Astrocyte (in vitro differentiated cells and primary cell): ENCODE results near the gene SYNE1. TPM values are rescaled to one million over a fixed set of nuclear protein-coding genes. Genes with fewer than 3 reads are reported as not detected.

ENCODE experiments used
- DNase-seq: peaks from one replicate; pipeline ENCODE4 v3.0.0-alpha.2; 2010; ENCODE audit warnings: low read depth
- FAIRE-seq: peaks from 2 replicates; lab custom pipeline; 2011; peaks lifted over from hg19 to GRCh38; lab: Jason Lieb, UNC
- H2AFZ ChIP-seq: 2 replicates; pipeline ENCODE4 v1.6.0; 2012; ENCODE audit warnings: low read depth, low read length, inconsistent platforms
- H3K27ac ChIP-seq: 2 replicates; pipeline ENCODE4 v1.5.1; 2011; ENCODE audit warnings: low read depth, low read length, inconsistent platforms
- H3K27me3 ChIP-seq: 2 replicates; pipeline ENCODE4 v1.6.0; 2011; ENCODE audit warnings: low read length, inconsistent platforms; ENCODE audit not compliant: insufficient read depth
- H3K36me3 ChIP-seq: 2 replicates; pipeline ENCODE4 v1.5.1; 2011; ENCODE audit warnings: low read length, inconsistent platforms; ENCODE audit not compliant: insufficient read depth
- H3K4me1 ChIP-seq: 2 replicates; pipeline ENCODE4 v1.5.1; 2011; ENCODE audit warnings: low read length, inconsistent platforms; ENCODE audit not compliant: insufficient read depth
- H3K4me2 ChIP-seq: 2 replicates; pipeline ENCODE4 v1.6.0; 2012; ENCODE audit warnings: low read length, inconsistent platforms
- H3K4me3 ChIP-seq: 2 replicates; pipeline ENCODE4 v1.5.1; 2011; ENCODE audit warnings: low read depth, mild to moderate bottlenecking, low read length, inconsistent platforms; ENCODE audit not compliant: insufficient read depth
- H3K79me2 ChIP-seq: 2 replicates; pipeline ENCODE4 v1.6.0; 2012; ENCODE audit warnings: mild to moderate bottlenecking, low read length, inconsistent platforms; ENCODE audit not compliant: insufficient read depth
- H3K9ac ChIP-seq: 2 replicates; pipeline ENCODE4 v1.6.0; 2012; ENCODE audit warnings: mild to moderate bottlenecking, low read length, inconsistent platforms
- H3K9me3 ChIP-seq: 2 replicates; pipeline ENCODE4 v1.5.1; 2012; ENCODE audit warnings: low read depth, mild to moderate bottlenecking, low read length, inconsistent platforms; ENCODE audit not compliant: insufficient read depth
- H4K20me1 ChIP-seq: 2 replicates; pipeline ENCODE4 v1.6.0; 2012; ENCODE audit warnings: low read length, inconsistent platforms; ENCODE audit not compliant: insufficient read depth
- H3K27ac Mint-ChIP-seq: one replicate; pipeline ENCODE4 v1.8.0; 2021; ENCODE audit warnings: mild to moderate bottlenecking, mixed read lengths; ENCODE audit not compliant: unreplicated experiment
- H3K27me3 Mint-ChIP-seq: one replicate; pipeline ENCODE4 v1.8.0; 2021; ENCODE audit warnings: low read depth, mixed read lengths; ENCODE audit not compliant: unreplicated experiment
- H3K36me3 Mint-ChIP-seq: one replicate; pipeline ENCODE4 v1.8.0; 2021; ENCODE audit warnings: low read depth, mixed read lengths; ENCODE audit not compliant: unreplicated experiment
- H3K4me1 Mint-ChIP-seq: one replicate; pipeline ENCODE4 v1.8.0; 2021; ENCODE audit warnings: low read depth, mixed read lengths; ENCODE audit not compliant: unreplicated experiment
- H3K4me3 Mint-ChIP-seq: one replicate; pipeline ENCODE4 v1.8.0; 2021; ENCODE audit warnings: mild to moderate bottlenecking, moderate library complexity, mixed read lengths; ENCODE audit not compliant: unreplicated experiment
- H3K9me3 Mint-ChIP-seq: one replicate; pipeline ENCODE4 v1.8.0; 2021; ENCODE audit warnings: mild to moderate bottlenecking, mixed read lengths; ENCODE audit not compliant: unreplicated experiment
- EZH2 ChIP-seq: IDR thresholded peaks from 2 replicates; pipeline ENCODE4 v1.6.1; 2012; ENCODE audit warnings: mild to moderate bottlenecking, low read length, inconsistent platforms; ENCODE audit not compliant: insufficient read depth
- total RNA-seq: library from RNA; stranded (reverse); gene quantifications from 2 replicates; pipeline ENCODE4 v1.2.1, GENCODE V29; 2021
- TF ChIP-seq, protein P1 (sequence below): IDR thresholded peaks from 2 replicates; pipeline ENCODE4 v1.5.1; 2011; ENCODE audit warnings: low read depth, mild to moderate bottlenecking, inconsistent platforms, low read length, moderate library complexity; ENCODE audit not compliant: insufficient read depth

SYNE1 gene
- total RNA-seq, 1 donor from 2014 or later = 66.5 TPM

DNA sequence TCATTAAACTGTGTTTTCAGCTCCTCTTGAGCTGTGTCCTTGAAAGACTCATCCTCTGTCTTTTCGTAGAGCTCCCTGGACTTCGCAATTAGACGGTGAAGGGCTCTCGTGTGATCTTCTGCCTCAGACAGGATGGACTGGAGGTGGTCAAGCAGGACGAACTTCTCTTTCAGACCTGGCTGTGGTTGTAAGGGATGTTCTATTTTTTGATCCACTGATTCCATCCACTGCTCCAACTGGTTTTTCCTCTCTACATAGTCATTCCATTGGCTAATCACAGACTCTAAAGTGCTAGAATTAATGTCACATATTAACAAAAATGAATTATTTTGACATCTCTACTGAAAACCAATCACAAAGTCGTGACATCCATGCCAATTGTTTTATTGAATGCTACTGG, 250.1 kb downstream of the SYNE1 start:
- FAIRE-seq = no peak
- H3K9me3 ChIP-seq = no peaks in the 10 kb centered on the region

DNA sequence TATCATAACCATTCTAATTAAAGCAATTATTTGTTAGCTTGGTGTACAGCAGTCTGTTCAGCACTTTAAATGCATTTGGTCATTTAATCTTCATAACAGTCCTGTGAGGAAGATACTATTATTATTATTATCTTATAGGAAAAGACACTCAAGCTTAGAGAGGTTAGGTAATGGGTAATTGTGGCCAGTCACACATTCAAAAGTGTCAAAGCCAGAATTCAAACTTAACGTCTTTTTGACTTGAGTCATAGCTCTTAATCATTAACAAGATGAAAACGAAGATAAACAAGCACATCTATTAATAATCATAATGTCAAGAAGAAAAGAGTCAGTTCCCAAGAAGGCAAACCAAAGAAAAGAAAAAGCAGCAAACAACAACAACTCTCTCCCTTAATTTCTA, 251.0 kb downstream of the SYNE1 start:
- H3K9me3 Mint-ChIP-seq = no peaks in the 10 kb centered on the region

More for the DNA sequence above, 250.1 kb downstream of the SYNE1 start:
- Mint-ChIP-seq H3K4me1 (peaks cover 5% of the 10 kb centered on the region), H3K27me3 (no peaks in the 10 kb centered on the region), H3K9me3 (no peaks in the 10 kb centered on the region), H3K36me3 (peaks cover 10% of the 10 kb centered on the region), H3K27ac (no peak overlapping the region), H3K4me3 (no peak overlapping the region)
- Histone ChIP-seq H3K27me3 (no peaks in the 10 kb centered on the region), H3K36me3 (no peaks in the 10 kb centered on the region), H3K4me3 (no peak overlapping the region), H3K9ac (no peak overlapping the region), H4K20me1 (no peaks in the 10 kb centered on the region), H2AFZ (no peak overlapping the region), H3K27ac (no peak overlapping the region), H3K4me1 (no peaks in the 10 kb centered on the region), H3K4me2 (no peak overlapping the region), H3K79me2 (no peaks in the 10 kb centered on the region)
- DNase-seq = no peak
- TF ChIP-seq EZH2 = no peak
- TF ChIP-seq, protein P1, sequence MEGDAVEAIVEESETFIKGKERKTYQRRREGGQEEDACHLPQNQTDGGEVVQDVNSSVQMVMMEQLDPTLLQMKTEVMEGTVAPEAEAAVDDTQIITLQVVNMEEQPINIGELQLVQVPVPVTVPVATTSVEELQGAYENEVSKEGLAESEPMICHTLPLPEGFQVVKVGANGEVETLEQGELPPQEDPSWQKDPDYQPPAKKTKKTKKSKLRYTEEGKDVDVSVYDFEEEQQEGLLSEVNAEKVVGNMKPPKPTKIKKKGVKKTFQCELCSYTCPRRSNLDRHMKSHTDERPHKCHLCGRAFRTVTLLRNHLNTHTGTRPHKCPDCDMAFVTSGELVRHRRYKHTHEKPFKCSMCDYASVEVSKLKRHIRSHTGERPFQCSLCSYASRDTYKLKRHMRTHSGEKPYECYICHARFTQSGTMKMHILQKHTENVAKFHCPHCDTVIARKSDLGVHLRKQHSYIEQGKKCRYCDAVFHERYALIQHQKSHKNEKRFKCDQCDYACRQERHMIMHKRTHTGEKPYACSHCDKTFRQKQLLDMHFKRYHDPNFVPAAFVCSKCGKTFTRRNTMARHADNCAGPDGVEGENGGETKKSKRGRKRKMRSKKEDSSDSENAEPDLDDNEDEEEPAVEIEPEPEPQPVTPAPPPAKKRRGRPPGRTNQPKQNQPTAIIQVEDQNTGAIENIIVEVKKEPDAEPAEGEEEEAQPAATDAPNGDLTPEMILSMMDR = no peak

More for the DNA sequence above, 251.0 kb downstream of the SYNE1 start:
- H3K36me3 Mint-ChIP-seq = peaks cover 9% of the 10 kb centered on the region
- H3K36me3 ChIP-seq = no peaks in the 10 kb centered on the region
- no peaks in the 10 kb centered on the region for H3K79me2 ChIP-seq
- H3K9me3 ChIP-seq = no peaks in the 10 kb centered on the region
- FAIRE-seq = no peak
- H3K27me3 Mint-ChIP-seq = no peaks in the 10 kb centered on the region
- no peak overlapping the region for H3K4me2 ChIP-seq
- H3K27ac ChIP-seq = no peak overlapping the region
- peaks cover 13% of the 10 kb centered on the region for H3K4me1 Mint-ChIP-seq
- no peak overlapping the region for H2AFZ ChIP-seq
- TF ChIP-seq EZH2 = no peak
- TF ChIP-seq, protein P1 = no peak
- no peak overlapping the region for H3K9ac ChIP-seq
- H3K27ac Mint-ChIP-seq = no peak overlapping the region
- no peak for DNase-seq
- no peak overlapping the region for H3K4me3 ChIP-seq
- no peak overlapping the region for H3K4me3 Mint-ChIP-seq
- no peaks in the 10 kb centered on the region for H4K20me1 ChIP-seq
- H3K4me1 ChIP-seq = peaks cover 5% of the 10 kb centered on the region
- no peaks in the 10 kb centered on the region for H3K27me3 ChIP-seq
